Activated CD4-positive, alpha-beta T cell treated with anti-CD3 and anti-CD28 coated beads, Interleukin-2, amount 50 U/mL, for 48 hours (primary cell): Measurements from ENCODE around the gene LACTB.

Experiments used
- DNase-seq, 2 experiments: peaks; one replicate each; pipeline ENCODE4 v3.0.0-alpha.2; 2020

The LACTB gene, protein sequence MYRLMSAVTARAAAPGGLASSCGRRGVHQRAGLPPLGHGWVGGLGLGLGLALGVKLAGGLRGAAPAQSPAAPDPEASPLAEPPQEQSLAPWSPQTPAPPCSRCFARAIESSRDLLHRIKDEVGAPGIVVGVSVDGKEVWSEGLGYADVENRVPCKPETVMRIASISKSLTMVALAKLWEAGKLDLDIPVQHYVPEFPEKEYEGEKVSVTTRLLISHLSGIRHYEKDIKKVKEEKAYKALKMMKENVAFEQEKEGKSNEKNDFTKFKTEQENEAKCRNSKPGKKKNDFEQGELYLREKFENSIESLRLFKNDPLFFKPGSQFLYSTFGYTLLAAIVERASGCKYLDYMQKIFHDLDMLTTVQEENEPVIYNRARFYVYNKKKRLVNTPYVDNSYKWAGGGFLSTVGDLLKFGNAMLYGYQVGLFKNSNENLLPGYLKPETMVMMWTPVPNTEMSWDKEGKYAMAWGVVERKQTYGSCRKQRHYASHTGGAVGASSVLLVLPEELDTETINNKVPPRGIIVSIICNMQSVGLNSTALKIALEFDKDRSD

DNA sequence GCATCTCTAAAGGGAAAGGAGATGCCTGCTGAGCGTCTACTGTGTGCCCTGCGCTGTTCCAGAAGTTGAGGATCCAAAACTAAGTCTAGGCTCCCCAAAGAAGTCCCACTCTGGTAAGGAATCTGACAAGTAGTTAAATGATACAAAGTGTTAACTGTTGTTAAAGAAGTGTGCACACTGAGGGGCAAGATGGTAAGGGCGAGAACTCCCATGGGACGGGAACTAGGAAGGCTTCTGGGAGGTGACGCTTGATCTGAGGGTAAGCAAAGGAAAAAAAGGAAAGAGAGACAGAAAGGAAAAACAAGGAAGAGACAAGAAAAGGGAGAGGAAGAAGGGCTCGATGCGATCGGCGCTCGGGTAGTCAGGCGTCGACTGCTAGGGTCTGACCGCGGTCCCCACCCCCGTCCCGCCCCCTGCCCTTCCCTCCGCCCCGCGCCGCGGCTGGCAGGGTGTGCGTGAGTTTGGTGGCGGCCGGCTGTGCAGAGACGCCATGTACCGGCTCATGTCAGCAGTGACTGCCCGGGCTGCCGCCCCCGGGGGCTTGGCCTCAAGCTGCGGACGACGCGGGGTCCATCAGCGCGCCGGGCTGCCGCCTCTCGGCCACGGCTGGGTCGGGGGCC, at the start of gene LACTB:
Gene LACTB, plus strand, starts transcription at position 480 of the 620 bp plus-strand sequence. Its CDS starts 11 bp downstream, at position 491.
- DNase-seq = peak; percentile 79 to 83

DNA sequence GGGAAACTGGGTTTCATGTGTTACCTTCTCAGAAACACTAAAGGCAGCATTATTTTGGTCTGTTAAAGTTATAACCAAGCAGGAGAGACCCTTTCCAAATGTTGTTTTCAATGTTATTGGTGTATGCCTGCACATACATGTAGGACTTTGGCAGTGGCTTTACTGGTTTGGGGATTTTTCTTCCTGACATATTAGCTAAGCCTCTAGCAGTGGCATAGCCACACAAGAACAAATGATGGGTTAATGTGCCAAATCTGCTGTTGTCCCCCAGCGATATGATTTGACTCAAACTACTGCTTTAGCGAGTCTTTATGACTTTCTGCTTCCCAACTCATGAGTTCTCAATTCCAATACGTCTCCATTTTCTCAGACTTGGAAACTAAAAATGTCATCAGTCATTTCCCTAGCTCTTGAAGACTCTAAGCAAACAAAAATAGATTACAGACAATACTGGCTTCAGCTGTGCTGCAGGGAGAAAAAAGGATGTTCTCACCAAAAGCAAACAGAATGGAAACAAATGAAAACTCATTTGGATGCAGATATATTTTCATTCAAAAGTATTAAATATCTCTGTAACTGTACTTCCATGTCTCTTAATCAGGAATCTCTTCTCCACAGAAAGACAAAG, 49.5 kb upstream of the LACTB start:
- DNase-seq = no peak

- no peak for DNase-seq
These were observed 48.8 kb upstream of the LACTB start for GRCh38 chr15:63072809-63073277.

- DNase-seq = no peak
These were observed 48.0 kb upstream of the LACTB start for GRCh38 chr15:63073497-63074172.

DNA sequence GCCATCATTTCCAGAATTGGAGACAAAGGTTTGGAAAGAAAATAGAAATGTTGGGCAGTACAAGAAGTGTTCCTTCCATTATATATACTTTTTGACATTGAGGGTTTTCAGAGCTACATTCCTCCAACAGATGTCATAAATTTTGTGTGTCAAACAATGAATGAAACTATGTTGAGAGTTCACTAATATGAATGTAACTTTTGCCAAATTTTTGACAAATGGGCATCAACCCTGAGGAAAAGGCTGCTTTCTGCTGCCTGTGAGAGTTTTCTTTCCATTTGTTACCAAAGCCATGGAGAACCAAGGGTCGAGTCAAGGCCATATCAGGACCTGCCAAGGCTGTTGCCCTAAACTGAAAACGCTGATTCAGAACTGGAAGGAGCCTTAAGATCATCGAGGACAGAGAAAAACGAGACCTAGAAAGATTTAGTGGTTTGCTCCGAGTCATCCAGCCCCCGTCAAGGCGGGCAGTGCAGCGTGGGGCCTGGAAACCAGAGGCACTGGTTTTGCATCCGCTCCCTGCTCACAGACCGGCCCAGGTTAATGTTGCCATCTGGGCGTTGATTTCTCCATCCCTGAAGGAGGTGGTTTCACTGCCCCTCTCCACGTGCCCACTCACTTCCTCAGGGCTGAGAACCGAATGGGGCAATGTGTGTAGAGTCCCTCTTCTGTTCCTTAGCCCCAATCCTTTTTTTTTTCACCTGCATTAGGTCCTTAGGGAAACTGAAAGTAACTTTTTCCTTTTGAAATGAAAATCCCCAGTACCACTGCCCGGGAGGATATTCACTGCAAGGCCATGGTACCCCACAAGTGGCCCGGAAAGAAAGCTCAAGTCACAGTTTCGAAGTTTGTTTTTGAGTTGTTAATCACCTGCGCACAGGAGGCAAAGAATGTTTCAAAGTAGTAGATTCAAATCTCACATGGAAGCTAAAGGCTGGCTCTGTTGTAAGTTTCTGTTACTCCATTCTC, 46.4 kb upstream of the LACTB start:
- no peak for DNase-seq

- no peak for DNase-seq
These were observed 45.5 kb upstream of the LACTB start for GRCh38 chr15:63075984-63076713.

- DNase-seq = no peak
These were observed 45.0 kb upstream of the LACTB start for GRCh38 chr15:63076714-63077046.

DNA sequence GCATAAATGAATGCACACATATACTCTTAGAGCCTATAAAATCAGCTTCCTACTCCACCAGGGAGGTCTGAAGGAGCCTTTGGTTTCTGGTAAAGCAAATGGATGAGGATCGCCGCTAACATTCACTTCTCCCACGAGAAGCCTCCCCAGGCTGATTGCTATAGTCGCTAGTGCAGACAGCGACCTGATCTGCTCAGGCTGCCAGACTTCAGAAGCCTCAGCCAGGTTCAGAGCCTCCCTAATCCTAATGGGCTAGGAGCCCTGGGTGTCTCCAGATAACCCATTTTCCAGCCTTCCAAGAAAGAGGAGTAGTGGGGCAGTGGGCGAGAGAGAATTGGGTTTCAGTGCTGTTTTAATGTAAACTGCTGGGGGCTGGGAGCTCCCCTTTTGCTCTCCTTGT, 43.7 kb upstream of the LACTB start:
- no peak for DNase-seq

DNA sequence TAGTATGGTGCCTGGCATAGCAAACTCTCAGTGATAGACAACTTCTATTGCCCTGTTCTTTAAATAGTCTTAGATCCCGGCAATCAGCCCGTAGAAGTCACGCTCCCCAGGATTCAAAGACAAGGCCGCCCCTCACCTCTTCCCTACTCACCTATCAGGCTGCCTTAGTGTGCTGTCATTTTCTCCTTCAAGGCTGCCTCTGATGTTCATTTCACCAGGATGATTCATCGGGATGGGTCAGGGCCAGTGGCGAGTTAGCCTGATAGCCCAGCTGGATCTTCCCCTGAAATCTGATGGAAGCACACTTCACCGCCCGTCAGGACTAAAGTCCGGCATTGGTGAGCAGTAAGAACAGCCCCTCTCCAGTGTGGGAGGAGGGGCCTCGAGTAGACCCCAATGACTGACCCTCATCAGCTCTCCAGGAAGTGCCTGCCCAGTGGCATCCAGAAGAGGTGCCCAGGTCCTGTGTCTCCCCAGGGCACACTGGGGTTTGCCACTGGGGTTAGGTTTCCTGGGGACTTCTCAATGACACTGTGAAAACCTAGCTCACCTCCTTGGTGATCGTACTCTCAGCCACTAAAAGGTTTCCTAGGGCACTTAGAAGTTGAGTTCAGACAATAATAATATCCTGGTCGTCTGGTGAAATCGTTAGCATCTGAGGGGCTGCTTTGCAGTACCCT, 41.6 kb upstream of the LACTB start:
- no peak for DNase-seq

GRCh38 chr15:63080634-63081250, 40.9 kb upstream of the LACTB start:
- no peak for DNase-seq

- DNase-seq = no peak
These were observed 39.3 kb upstream of the LACTB start for GRCh38 chr15:63082366-63082765.

DNA sequence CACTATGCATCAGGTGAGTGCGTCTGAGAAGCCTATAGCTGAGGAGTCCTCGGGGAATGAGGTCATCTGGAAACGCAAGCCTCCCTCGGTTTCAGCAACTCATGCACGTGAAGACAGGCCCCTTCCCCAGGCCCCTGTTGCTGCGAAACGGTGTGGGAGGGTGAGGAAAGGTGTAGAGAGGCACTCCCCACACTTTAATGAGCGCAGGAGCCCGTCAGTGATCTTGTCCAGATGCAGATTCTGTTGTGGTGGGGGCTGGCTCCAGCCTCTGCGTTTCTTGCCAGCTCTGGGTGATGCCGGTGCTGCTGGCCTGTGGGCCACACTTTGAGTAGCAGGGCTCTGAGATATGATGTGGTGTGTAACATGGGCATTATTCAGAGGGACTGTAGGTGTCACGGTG, 38.6 kb upstream of the LACTB start:
- no peak for DNase-seq

DNA sequence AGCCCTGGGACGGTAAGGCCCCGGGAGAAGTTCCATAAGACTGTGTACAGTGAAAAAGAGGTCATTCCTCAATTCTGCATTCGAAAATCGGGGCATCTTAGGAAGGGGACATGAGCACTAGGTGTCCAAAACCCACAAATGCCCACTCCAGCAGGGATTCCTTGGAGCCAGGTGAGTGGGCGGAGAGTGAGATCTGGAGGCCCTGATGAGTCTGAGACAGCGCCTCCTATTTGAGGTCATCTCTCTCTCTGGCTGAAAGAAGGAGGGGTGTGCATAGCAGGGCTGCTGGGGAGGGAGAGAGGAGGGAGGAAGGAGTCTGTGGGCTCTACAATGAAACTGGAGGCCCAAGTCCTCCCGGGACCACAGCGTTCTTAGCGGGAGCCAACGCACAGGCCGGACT, 38.1 kb upstream of the LACTB start:
- DNase-seq = no peak

DNA sequence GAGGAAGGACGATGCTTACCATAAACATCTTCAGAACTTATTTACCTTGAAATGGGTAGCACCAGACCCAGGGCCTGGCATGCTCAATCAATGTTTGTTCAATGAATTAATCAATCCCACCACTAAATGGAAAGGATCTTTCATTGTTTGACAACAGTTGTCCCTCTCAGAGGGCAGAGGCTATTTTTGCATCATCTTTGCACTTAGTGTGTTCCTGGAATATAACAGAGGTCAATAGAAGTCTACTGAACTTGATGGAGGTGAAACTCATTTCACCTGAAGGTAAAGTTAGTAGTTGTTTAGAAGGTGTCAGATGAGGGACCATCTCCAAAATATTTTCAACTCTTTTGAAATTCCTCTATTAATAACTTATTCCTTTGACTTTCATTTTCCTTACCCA, 36.9 kb upstream of the LACTB start:
- no peak for DNase-seq

- no peak for DNase-seq
These were observed 36.4 kb upstream of the LACTB start for GRCh38 chr15:63085289-63085688.

DNA sequence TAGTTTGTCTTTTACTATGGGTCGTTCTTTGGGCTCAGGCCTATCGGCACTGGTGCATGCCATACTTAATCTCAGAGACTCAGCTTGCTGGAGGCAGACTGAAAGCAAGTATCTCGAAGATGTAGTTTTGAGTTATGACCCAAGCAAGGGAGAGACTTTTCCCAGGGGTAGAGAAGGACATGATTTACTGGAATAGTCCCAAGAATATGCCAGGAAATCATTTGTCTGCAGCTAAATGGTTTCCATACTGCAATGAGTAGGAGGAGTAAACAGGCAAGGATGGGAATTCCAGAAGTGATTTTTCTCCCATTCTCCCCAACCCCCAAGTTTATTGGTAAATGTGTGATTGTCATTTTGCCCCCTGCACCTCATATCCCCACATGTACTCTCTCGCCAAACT, 35.4 kb upstream of the LACTB start:
- DNase-seq = no peak

DNA sequence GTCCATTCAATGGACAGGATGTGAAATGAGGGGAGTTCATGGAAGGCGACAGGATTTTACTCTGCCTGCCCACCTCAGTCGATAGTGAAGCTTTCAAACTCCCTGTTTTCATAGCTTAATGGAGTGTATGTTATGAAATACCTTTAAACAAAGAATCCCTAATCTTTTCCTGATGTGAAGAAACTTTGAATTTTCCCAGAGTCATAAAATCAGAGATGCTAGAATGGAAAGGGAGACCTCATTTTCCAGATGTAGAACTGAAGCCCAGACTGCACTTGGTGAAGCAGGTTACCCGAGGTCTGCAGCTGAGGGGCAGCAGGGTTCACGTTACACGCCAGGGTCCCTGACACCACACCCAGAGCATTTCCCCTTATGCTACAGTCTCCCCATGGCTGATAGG, 34.7 kb upstream of the LACTB start:
- no peak for DNase-seq

DNA sequence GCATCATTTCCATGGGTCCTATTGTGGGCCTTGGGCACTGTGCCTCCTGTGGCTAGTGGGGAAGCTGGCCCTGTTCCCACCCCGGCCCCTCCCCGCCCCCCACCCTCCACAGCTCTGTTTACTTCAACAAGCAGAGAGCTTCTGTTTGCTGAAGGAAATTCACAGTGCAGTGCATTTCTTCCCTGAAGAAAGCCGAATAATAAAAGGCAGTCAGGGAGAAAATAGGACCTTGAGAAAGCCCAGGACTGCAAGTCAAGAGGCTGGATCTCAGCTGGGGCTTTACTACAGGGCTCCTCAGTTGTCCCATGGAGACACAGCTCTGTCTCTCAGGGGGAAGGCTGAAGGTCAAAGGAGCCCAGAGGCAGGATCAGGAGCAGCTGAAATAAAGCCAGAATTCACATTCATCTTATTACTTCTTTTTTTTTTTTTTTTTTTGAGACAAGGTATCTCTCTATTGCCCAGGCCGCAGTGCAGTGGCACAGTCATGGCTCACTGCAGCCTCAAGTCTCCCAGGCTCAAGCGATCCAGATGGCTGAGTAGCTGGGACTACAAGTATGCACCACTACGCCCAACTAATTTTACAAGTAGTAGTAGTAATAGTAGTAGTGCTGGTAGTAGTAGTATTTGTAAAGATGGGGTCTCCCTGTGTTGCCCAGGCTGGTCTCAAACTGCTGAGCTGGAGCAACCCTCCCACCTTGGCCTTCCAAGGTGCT, 33.0 kb upstream of the LACTB start:
- no peak for DNase-seq

- DNase-seq = no peak
These were observed 32.2 kb upstream of the LACTB start for GRCh38 chr15:63089260-63090043.
